RWPE2 (cell line): ENCODE results near the gene CNTN4.

Experiments
- ATAC-seq: fragments of 200-7000 bp; cut with Tn5 transposase; 3 replicates; pipeline ENCODE4 v1.9.1; 2021; ENCODE audit warnings: low read depth
- DNase-seq: peaks from one replicate; pipeline ENCODE4 v3.0.0-alpha.2; 2020; ENCODE audit warnings: low spot score
- H3K27ac ChIP-seq: fragments of 450-650 bp; 2 replicates; pipeline ENCODE4 v1.5.1; 2017; ENCODE audit warnings: mild to moderate bottlenecking; ENCODE audit not compliant: poor library complexity, severe bottlenecking
- H3K27me3 ChIP-seq: fragments of 250-450 bp; sonication (Bioruptor Pico); 2 replicates; pipeline ENCODE4 v1.5.1; 2021; ENCODE audit warnings: mild to moderate bottlenecking, moderate library complexity; ENCODE audit not compliant: insufficient read depth, poor library complexity, severe bottlenecking
- H3K36me3 ChIP-seq: fragments of 250-450 bp; sonication (Bioruptor Pico); 2 replicates; pipeline ENCODE4 v1.5.1; 2020; ENCODE audit warnings: low read depth, mild to moderate bottlenecking, moderate library complexity
- H3K4me1 ChIP-seq: fragments of 250-450 bp; sonication (Bioruptor Pico); 2 replicates; pipeline ENCODE4 v1.5.1; 2021; ENCODE audit warnings: mild to moderate bottlenecking, moderate library complexity; ENCODE audit not compliant: insufficient read depth, poor library complexity, severe bottlenecking
- H3K4me3 ChIP-seq: fragments of 250-450 bp; sonication (Bioruptor Pico); 2 replicates; pipeline ENCODE4 v1.5.1; 2021; ENCODE audit warnings: mild to moderate bottlenecking, moderate library complexity; ENCODE audit not compliant: severe bottlenecking
- H3K9me3 ChIP-seq: fragments of 250-450 bp; sonication (Bioruptor Pico); 2 replicates; pipeline ENCODE4 v1.5.1; 2021; ENCODE audit warnings: mild to moderate bottlenecking, moderate library complexity; ENCODE audit not compliant: severe bottlenecking
- TF ChIP-seq, protein P1 (sequence below): fragments of 450-650 bp; IDR thresholded peaks from one replicate; pipeline ENCODE4 v1.5.1; 2017; ENCODE audit warnings: mild to moderate bottlenecking, moderate library complexity; ENCODE audit not compliant: poor library complexity, severe bottlenecking

The CNTN4 gene

DNA sequence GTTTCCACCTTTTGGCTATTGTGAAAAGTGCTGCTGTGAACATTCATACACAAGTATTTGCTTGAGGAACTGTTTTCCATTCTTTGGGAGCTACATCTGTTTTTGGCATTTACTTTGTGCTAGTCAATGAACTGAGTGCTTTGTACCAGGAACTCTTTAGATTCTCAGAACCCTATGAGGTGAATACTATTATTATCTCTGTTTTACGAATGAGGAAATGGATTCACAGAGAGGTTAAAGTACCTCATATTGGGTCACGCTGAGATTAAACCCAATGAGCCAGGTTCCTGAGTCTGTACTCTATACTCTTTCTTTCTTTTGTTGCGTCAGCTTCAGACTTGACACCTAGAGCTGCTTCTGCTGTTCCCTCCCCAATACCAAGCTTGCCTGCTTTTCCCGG lies 358.1 kb downstream of the CNTN4 start:
- TF ChIP-seq, protein P1, sequence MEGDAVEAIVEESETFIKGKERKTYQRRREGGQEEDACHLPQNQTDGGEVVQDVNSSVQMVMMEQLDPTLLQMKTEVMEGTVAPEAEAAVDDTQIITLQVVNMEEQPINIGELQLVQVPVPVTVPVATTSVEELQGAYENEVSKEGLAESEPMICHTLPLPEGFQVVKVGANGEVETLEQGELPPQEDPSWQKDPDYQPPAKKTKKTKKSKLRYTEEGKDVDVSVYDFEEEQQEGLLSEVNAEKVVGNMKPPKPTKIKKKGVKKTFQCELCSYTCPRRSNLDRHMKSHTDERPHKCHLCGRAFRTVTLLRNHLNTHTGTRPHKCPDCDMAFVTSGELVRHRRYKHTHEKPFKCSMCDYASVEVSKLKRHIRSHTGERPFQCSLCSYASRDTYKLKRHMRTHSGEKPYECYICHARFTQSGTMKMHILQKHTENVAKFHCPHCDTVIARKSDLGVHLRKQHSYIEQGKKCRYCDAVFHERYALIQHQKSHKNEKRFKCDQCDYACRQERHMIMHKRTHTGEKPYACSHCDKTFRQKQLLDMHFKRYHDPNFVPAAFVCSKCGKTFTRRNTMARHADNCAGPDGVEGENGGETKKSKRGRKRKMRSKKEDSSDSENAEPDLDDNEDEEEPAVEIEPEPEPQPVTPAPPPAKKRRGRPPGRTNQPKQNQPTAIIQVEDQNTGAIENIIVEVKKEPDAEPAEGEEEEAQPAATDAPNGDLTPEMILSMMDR = no peak
- Histone ChIP-seq H3K27ac (no peak overlapping the region), H3K4me1 (no peaks in the 10 kb centered on the region), H3K9me3 (no peaks in the 10 kb centered on the region), H3K4me3 (no peak overlapping the region), H3K27me3 (no peaks in the 10 kb centered on the region), H3K36me3 (no peaks in the 10 kb centered on the region)
- no peak for ATAC-seq
- DNase-seq = no peak

DNA sequence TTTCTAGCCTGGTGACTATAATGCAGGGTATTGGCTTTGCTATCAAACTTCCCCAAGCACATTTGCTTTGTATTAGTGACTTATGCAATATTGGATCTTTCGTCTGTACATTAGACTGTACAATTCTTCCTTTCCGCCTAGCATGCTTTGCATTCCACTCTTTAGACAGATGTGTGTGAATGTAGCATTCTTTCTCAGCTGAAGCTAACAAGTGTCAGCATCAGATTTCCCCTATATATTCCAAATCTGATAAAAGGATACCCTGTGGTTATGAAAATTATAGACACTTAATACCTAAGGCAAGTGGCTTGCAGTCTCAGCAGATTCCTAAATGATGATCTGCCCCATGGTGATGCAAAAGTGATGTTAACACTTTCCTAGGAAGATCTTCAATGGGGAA lies 360.1 kb downstream of the CNTN4 start:
- Histone ChIP-seq H3K36me3 (no peaks in the 10 kb centered on the region), H3K27me3 (no peaks in the 10 kb centered on the region), H3K4me3 (no peak overlapping the region), H3K9me3 (no peaks in the 10 kb centered on the region), H3K27ac (no peak overlapping the region), H3K4me1 (no peaks in the 10 kb centered on the region)
- TF ChIP-seq, protein P1 = no peak
- DNase-seq (no peak), ATAC-seq (no peak)

DNA sequence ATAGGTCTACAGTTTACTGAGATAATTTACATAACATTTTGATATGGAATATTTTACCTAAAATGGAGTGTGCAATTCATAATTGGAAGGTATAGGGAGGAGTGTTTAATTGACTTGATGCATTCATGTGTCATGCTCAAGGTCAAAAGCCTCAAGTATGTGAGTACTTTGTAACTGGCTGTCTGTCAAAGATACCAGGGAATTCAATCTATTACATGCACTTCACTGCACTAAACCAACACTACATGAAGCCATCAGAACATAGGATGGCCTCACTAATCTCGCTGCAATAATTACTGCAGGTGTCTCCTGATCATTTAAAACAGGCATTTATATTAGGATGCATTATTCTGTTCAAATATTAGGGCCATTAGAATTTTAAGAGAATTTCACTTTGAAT lies 367.2 kb downstream of the CNTN4 start:
- no peak for ATAC-seq
- no peak for DNase-seq
- no peaks in the 10 kb centered on the region for H3K9me3 ChIP-seq
- H3K36me3 ChIP-seq = no peaks in the 10 kb centered on the region
- H3K27ac ChIP-seq = no peak overlapping the region
- H3K27me3 ChIP-seq = no peaks in the 10 kb centered on the region
- TF ChIP-seq, protein P1 = no peak
- no peaks in the 10 kb centered on the region for H3K4me1 ChIP-seq
- H3K4me3 ChIP-seq = no peak overlapping the region

DNA sequence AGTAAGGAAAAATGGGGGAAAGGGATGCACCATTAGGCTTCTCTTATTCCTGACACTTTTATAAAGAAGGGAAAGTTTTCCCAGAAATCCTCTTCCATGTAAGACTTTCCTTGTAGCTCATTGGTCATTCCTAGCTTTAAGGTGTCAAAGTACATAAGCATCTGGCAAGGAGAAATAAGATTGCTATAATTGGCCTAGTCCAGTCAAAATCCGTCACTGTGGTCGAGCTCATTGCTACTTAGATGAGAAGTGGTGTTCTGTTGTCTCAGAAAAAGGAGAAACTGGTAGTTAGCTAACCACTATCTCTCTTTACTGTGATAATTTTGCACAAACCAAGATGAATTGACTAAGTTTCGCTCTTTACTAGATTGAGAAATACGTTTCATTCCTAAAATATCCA lies 370.1 kb downstream of the CNTN4 start:
- ATAC-seq (no peak), DNase-seq (no peak)
- no peaks in the 10 kb centered on the region for H3K36me3 ChIP-seq
- no peaks in the 10 kb centered on the region for H3K4me1 ChIP-seq
- no peaks in the 10 kb centered on the region for H3K27me3 ChIP-seq
- no peak overlapping the region for H3K27ac ChIP-seq
- H3K9me3 ChIP-seq = no peaks in the 10 kb centered on the region
- H3K4me3 ChIP-seq = no peak overlapping the region
- TF ChIP-seq, protein P1 = no peak

DNA sequence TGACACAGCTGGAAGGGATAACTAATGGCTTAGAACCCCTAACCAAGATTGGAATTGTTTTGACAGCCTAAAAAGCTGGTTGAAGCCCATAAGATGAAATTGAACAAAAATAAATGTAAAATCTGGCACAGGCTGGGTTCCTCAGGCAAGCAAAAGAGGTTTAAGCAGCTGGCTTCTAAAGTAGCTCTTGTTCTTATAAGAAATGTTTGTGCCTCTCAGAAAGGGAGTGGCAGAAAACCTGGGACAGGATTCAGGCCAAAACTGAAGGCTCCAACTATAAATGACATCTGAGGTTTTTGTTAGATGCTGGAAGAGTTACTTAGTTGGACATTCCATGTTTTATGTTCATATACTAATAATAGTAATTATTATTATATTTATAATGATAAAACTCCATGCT lies 378.3 kb downstream of the CNTN4 start:
- DNase-seq = no peak

More for the DNA sequence above, 378.3 kb downstream of the CNTN4 start:
- H3K4me3 ChIP-seq = no peak overlapping the region
- no peaks in the 10 kb centered on the region for H3K36me3 ChIP-seq
- H3K4me1 ChIP-seq = no peaks in the 10 kb centered on the region
- peaks cover 3% of the 10 kb centered on the region for H3K9me3 ChIP-seq
- ATAC-seq = no peak
- no peaks in the 10 kb centered on the region for H3K27me3 ChIP-seq
- H3K27ac ChIP-seq = no peak overlapping the region
- TF ChIP-seq, protein P1 = no peak
